ENCODE data around the gene PPIH.
A peak's percentile ranks its signal among the peaks of the same experiment; 100 is the strongest.
"Not testable (repeated sequence)": the region's sequence is repeated elsewhere in the genome, so short reads cannot be mapped to it uniquely, and the experiment has no call there.

PPIH gene

GRCh38 chr1:42657981-42658876 lies at the start of gene PPIH:
Gene PPIH, plus strand, starts transcription at chr1:42658423. Its CDS starts 24 bp downstream, at chr1:42658447.
- peak; percentile 97 for DNase-seq

GRCh38 chr1:42613803-42614131 lies 44.5 kb upstream of the PPIH start:
- DNase-seq = no peak

- no peak for DNase-seq
Measured at GRCh38 chr1:42618866-42619265, 39.4 kb upstream of the PPIH start.

DNA sequence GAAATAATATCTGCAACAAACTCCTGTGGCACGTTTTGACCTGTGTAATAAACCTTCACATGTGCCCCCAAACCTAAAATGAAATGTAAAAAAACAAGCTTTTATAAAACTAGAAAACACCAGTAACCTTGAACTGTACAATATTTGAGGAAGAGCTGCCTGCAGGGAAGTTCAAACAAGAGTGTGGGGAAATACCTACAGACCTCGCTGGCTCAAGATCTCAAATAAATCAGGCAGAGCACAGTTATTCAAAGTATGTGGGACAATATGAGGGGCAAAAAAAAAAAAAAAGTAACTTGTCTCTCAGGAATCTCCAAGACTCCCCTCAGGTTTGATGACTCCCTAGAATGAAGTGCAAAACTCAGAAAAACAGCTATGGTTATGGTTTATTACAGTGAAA lies 37.9 kb upstream of the PPIH start:
- DNase-seq = no peak

DNA sequence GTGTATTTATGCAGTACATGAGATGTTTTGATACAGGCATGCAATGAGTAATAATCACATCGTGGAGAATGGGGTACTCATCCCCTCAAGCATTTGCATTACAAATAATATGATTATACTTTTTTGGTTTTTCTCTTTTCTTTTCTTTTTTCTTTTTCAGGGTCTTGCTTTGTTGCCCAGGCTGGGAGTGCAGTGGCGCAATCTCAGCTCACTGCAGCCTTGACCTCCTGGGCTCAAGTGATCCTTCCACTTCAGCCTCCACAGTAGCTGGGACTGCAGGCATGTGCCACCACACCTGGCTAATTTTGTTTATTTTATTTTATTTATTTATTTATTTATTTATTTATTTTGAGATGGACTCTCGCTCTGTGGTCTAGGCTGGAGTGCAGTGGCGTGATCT lies 37.0 kb upstream of the PPIH start:
- DNase-seq = not testable (repeated sequence)

DNA sequence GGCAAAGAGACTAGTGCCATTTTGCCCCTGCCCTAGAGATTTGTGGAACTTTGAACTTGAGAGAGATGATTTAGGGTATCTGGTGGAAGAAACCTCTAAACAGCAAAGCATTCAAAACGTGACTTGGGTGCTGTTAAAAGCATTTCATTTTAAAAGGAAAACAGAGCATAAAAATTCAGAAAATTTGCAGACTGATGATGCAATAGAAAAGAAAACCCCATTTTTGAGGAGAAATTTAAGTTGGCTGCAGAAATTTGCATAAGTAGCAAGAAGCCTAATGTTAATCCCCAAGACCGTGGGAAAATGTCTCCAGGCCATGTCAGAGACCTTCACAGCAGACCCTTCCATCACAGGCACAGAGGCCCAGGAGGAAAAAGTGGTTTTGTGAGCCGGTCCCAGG lies 31.0 kb upstream of the PPIH start:
- not testable (repeated sequence) for DNase-seq

DNA sequence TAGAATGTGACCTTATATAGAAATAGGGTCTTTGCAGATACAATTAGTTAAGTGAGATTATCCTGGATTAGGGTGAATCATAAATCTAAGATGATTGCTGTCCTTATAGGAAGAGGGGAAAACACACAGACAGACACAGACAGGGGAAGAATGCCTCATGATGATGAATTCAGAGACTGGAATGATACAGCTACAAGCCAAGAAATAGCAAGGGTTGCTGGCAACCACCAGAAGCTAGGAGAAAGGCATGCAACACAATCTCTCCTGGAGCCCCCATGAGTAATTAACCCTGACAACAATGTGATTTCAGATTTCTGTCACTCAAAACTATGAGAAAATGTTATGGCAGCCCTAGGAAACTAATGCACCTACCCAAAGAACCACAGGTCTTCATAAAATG lies 19.1 kb upstream of the PPIH start:
- DNase-seq = no peak

- no peak for DNase-seq
Measured at GRCh38 chr1:42646056-42646455, 12.2 kb upstream of the PPIH start.

GRCh38 chr1:42657201-42657600 lies 1.0 kb upstream of the PPIH start:
- DNase-seq = no peak

DNA sequence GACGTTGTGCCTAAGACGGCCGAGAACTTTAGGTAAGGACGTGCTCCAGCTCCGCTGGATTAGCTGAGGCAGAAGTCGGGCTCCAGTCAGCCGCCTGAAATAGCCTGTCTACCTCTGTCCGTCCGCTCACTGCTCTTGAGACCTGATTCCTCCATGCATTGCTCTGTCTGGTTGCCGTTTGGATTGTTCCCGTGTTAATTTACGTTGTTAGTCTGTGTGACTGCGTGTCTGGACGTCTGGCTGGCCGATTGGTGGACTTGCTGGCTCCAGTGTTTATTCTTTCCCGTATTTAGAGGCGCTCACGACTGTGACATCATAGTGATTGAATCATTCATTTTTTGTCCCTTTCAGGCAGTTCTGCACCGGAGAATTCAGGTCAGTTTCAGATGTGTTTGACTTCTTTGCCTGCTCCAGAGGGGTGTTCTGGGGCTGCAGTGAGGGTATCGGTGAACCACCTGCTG lies 684 bp downstream of the PPIH start:
- no peak for DNase-seq

GRCh38 chr1:42660907-42661500 lies 2.8 kb downstream of the PPIH start:
- DNase-seq = no peak

- no peak for DNase-seq
Measured at GRCh38 chr1:42669936-42670335, 11.7 kb downstream of the PPIH start.

DNA sequence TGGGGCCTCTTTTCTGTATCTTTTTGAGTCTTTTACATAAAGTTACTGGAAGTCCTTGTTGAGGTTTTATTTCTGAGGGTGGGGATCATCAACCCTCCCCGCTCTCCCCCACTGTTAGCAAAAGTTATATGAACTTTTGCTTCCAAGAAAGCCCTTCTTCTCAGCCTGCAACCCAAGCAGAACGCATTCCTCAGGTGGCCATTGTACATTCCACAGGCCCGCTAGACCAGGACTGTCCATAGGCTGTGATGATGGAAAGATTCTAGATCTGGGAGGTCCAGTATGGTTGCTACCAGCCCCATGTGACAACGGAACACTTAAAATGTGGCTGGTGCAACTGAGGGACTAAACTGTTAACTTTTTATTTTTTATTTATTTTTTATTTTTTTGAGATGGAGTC lies 12.2 kb downstream of the PPIH start:
- DNase-seq = no peak

- DNase-seq = no peak
Measured at GRCh38 chr1:42674214-42674613, 16.0 kb downstream of the PPIH start.

DNA sequence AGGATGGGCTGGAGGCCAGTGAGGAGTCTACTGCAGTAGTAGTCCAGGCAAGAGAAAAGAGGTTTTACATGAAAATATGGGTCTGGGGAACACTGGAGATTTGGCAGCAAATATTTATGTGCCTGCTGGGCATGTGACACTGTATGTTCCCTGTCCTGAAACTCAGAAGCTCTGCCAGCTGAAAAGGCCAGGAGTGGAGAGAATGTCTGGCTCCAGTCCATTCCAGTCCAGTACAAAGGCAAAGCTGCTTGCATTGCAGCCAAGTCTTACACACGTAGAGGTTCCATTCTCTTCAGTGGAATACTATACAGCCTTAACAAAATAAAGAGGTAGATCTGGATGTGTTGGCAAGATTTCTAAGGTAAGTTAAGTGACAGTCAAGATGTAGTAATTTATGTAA lies 16.5 kb downstream of the PPIH start:
- no peak for DNase-seq

- no peak for DNase-seq
Measured at GRCh38 chr1:42675467-42675866, 17.2 kb downstream of the PPIH start.

DNA sequence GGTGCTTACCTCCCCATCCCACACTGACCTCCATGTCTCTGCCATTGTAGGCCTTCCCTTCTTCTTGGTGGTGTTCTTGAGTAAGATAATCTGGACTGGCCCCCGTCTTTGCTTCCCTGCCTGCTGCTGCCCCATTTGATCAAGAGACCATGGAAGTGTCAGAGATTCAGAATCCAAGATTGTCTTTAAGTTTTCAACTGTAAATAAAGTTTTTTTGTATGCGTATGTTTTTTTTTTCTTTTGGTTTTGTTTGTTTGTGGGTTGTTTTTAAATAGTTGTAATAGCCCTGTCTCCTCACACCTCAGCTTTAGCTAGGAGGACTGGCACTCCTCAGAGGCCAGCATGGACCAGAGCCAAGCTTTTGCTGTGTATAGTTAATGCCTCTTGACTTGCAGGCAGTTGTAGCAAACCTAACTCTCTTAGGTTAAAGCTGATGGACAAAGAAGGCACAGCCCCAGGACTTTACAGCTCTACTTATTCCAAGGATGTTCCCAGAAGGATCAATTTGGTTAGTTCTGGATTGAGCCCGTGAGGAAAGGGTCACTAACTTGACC lies 18.4 kb downstream of the PPIH start:
- DNase-seq = no peak

- no peak for DNase-seq
Measured at GRCh38 chr1:42679364-42679983, 21.3 kb downstream of the PPIH start.

DNA sequence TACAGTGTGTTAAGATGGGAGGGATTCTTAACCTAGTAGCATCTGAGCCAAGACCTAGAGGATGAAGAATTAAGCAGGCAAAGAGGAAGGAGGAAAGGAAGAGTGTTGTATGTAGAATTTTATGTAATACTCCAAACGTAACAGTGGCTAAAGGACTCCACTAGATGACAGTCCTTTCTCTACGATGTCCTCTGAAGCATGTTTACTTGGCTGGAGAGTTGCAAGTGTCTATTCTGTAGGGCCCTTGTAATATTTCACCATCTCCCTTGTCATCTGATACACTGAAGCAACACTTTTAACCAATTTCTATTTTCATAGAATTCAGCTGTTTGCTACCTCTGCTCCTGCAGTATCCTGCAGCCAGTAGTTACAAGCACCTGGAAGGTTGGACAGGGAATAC lies 21.8 kb downstream of the PPIH start:
- no peak for DNase-seq

GRCh38 chr1:42680921-42681683 lies 22.9 kb downstream of the PPIH start:
- DNase-seq = no peak

DNA sequence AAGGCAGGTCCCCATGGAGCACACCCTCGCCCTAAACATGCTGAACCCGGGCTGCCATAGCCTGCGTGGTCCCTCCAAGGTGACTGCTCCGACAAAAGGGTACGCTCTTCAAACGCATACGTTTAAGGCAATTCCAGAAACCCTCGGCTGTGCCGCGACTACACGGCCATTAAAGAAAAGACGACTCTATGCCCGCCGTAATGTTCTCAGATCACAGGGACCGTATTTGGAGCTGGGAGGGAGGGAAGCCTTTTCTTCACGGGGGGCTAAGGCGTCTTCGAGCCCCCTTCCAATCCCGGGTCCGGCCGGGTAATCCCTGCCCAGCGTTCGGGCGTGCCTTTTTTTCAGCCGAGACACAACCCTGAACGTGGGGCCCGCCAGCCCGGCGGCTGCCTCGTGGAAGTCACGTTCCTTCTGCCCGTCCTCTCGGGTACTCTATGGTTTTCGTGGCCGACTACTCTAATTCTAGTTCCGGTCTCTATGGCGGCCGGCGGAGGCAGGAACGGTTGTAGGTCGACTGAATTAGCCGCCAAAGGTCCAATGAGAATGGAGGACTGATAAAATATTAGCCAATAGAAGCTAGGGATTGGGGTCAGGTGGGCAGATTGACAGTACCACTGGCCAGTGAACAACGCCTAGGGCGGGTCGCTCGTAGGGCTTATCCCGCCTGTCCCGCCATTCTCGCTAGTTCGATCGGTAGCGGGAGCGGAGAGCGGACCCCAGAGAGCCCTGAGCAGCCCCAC lies 23.7 kb downstream of the PPIH start, which contains the start of gene YBX1:
Gene YBX1, plus strand, starts transcription at position 678 of the 743 bp plus-strand sequence. CDS start 148 bp downstream, outside the sequence.
- DNase-seq = peak; percentile 98

DNA sequence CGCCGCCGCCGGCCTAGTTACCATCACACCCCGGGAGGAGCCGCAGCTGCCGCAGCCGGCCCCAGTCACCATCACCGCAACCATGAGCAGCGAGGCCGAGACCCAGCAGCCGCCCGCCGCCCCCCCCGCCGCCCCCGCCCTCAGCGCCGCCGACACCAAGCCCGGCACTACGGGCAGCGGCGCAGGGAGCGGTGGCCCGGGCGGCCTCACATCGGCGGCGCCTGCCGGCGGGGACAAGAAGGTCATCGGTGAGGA lies 24.2 kb downstream of the PPIH start:
- not testable (repeated sequence) for DNase-seq

Data from NCI-H2107 (cell line).